Colonic mucosa (tissue), 4 donors: ENCODE results near the gene IAPP. TPM values are rescaled to one million over a fixed set of nuclear protein-coding genes. Genes with fewer than 3 reads are reported as not detected.
"Not testable (repeated sequence)": the region's sequence is repeated elsewhere in the genome, so short reads cannot be mapped to it uniquely, and the experiment has no call there.

Source experiments
- DNase-seq: peaks from one replicate; pipeline ENCODE4 v3.0.0-alpha.2; 2020
- H3K27ac ChIP-seq: fragments of 200-600 bp; one replicate; pipeline ENCODE4 v1.8.0; 2021
- H3K27me3 ChIP-seq: fragments of 200-600 bp; one replicate; pipeline ENCODE4 v1.8.0; 2021
- H3K36me3 ChIP-seq: fragments of 200-600 bp; one replicate; pipeline ENCODE4 v1.8.0; 2021
- H3K4me1 ChIP-seq: fragments of 200-600 bp; one replicate; pipeline ENCODE4 v1.8.0; 2021; ENCODE audit warnings: mild to moderate bottlenecking
- H3K4me3 ChIP-seq: fragments of 200-600 bp; one replicate; pipeline ENCODE4 v1.8.0; 2021
- H3K9ac ChIP-seq, 2 donors: one replicate each; pipeline ENCODE4 v1.7.0; 2013; ENCODE audit warnings: control low read depth in 2 of 2, low read depth in 2 of 2, low read length in 2 of 2
- H3K9me3 ChIP-seq: fragments of 200-600 bp; one replicate; pipeline ENCODE4 v1.8.0; 2021
- intact Hi-C: fragments of 100-400 bp; cut with DNase I; formaldehyde crosslinking; loops from one replicate; pipeline ENCODE4 v1.14.1; 2022
- total RNA-seq, 2 donors: library from RNA; stranded (reverse); fragmentation: NEBNext Ultra II Directional in 1 of 2; extraction: Animal tissue kit (Norgen Biotek cat#: 25700) in 1 of 2; gene quantifications; one replicate each; pipeline ENCODE4 v1.2.1, GENCODE V29; 2021
- TF ChIP-seq, protein P1 (sequence below): fragments of 200-600 bp; IDR thresholded peaks from one replicate; pipeline ENCODE4 v1.8.0; 2022; ENCODE audit warnings: antibody characterized with exemption, mild to moderate bottlenecking
- donor health status: healthy.
- donor health status: DM: no; HTN: no; CAD: no.
- donor health status: DM: no; HTN: no; CAD: no.

IAPP gene
- total RNA-seq, 2 donors from 2014 or later = not detected

DNA sequence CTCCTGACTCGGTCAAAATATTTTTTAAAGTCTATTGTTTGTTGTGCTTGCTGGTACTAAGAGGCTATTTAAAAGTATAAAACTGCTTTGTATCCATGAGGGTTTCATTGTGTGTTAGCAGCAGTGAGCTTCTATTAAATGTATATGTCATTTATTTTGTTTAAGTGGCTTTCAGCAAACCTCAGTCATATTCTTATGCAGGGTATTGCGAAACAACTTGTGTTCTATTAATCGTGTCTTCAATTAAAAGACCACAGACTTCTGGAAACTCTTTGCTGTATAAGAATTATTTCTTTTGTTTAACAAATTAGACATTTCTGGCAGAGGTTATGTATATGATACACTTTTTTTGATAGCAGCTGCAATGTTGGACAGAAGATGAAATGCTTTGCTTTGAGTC lies 6.5 kb downstream of the IAPP start:
- intact Hi-C loops = no loop called here
- Histone ChIP-seq H3K9me3 (no peaks in the 10 kb centered on the region), H3K36me3 (no peaks in the 10 kb centered on the region), H3K4me3 (no peak overlapping the region), H3K27ac (no peak overlapping the region), H3K27me3 (no peaks in the 10 kb centered on the region), H3K9ac (no peak overlapping the region), H3K4me1 (no peaks in the 10 kb centered on the region)
- TF ChIP-seq, protein P1, sequence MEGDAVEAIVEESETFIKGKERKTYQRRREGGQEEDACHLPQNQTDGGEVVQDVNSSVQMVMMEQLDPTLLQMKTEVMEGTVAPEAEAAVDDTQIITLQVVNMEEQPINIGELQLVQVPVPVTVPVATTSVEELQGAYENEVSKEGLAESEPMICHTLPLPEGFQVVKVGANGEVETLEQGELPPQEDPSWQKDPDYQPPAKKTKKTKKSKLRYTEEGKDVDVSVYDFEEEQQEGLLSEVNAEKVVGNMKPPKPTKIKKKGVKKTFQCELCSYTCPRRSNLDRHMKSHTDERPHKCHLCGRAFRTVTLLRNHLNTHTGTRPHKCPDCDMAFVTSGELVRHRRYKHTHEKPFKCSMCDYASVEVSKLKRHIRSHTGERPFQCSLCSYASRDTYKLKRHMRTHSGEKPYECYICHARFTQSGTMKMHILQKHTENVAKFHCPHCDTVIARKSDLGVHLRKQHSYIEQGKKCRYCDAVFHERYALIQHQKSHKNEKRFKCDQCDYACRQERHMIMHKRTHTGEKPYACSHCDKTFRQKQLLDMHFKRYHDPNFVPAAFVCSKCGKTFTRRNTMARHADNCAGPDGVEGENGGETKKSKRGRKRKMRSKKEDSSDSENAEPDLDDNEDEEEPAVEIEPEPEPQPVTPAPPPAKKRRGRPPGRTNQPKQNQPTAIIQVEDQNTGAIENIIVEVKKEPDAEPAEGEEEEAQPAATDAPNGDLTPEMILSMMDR = no peak
- no peak for DNase-seq

DNA sequence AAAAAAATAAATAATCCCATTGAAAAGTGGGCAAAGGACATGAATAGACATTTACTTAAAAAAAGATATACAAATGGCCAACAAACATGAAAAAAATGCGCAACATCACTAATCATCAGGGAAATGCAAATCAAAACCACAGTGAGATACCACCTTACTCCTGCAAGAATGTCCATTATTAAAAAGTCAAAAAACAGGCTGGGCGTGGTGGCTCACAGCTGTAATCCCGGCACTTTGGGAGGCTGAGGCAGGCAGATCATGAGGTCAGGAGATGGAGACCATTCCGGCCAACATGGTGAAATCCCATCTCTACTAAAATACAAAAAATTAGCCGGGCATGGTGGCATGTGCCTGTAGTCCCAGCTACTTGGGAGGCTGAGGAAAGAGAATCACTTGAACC lies 8.6 kb downstream of the IAPP start:
- H3K9ac ChIP-seq, DNase-seq, H3K36me3 ChIP-seq, H3K27ac ChIP-seq, H3K4me1 ChIP-seq, H3K4me3 ChIP-seq, H3K27me3 ChIP-seq, intact Hi-C loops, H3K9me3 ChIP-seq: not testable (repeated sequence)

DNA sequence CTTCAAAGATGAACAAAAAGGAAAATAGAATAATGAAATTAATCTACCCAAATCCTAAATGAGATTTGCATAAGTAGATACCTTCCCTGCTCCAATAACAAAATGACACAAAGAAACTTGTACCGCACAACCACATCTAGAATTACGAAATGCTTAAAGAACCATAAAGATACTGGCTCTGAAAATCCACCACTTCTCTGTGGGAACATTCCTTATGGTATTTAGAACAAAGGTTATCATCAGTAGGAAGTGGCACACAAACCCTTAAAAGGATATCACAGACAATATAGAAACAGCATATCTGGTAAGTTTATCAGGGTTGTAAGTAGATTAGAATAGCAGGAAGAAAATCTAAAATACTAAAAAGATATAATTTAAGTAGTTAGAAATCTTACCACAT lies 11.6 kb downstream of the IAPP start:
- H3K27ac ChIP-seq = no peak overlapping the region
- no peak for DNase-seq
- no peak overlapping the region for H3K9ac ChIP-seq
- TF ChIP-seq, protein P1 = no peak
- H3K9me3 ChIP-seq = no peaks in the 10 kb centered on the region
- H3K4me3 ChIP-seq = no peak overlapping the region
- no peaks in the 10 kb centered on the region for H3K27me3 ChIP-seq
- no peaks in the 10 kb centered on the region for H3K4me1 ChIP-seq
- no peaks in the 10 kb centered on the region for H3K36me3 ChIP-seq
- intact Hi-C loops = no loop called here

DNA sequence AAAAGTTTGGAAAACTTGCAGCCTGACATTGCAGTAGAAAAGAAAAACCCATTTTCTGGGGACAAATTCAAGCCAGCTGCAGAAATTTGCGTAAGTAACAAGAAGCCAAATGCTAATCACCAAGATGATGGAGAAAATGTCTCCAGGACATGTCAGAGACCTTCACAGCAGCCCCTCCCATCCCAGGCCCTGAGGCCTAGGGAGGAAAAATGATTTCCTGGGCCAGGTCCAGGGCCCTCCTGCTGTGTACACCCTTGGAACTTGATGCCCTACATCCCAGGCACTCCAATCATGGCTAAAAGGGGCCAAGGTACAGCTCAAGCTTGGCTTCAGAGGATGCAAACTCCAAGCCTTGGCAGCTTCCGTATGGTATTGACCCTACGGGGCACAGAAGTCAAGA lies 14.5 kb downstream of the IAPP start:
- H3K9me3 ChIP-seq = no peaks in the 10 kb centered on the region
- no peak for DNase-seq
- H3K27ac ChIP-seq = no peak overlapping the region
- no peak overlapping the region for H3K4me3 ChIP-seq
- H3K4me1 ChIP-seq = no peaks in the 10 kb centered on the region
- TF ChIP-seq, protein P1 = no peak
- intact Hi-C loops = no loop called here
- no peaks in the 10 kb centered on the region for H3K36me3 ChIP-seq
- H3K27me3 ChIP-seq = no peaks in the 10 kb centered on the region
- no peak overlapping the region for H3K9ac ChIP-seq

DNA sequence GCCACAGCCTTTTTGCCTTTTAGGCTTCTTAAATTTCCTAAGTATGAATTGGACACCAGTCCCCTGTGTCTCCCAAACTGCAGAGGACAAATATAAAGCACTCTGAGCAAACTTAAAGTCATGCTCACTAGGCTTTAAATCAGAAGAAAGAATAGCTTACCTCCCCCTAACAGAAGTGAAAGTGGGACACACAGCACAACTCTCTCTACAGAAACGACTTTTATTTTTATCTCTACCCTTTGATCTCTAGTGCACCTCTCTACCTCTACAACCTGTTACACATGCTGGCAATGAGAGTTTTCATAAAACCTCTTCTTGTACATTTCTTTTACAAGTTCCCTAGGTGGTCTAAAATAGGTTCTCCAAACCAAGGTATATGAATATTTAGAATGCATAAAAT lies 19.7 kb downstream of the IAPP start:
- TF ChIP-seq, protein P1 = no peak
- Histone ChIP-seq H3K4me1 (no peaks in the 10 kb centered on the region), H3K27me3 (no peaks in the 10 kb centered on the region), H3K36me3 (no peaks in the 10 kb centered on the region), H3K9ac (no peak overlapping the region), H3K4me3 (no peak overlapping the region), H3K27ac (no peak overlapping the region), H3K9me3 (no peaks in the 10 kb centered on the region)
- intact Hi-C loops = no loop called here
- no peak for DNase-seq

DNA sequence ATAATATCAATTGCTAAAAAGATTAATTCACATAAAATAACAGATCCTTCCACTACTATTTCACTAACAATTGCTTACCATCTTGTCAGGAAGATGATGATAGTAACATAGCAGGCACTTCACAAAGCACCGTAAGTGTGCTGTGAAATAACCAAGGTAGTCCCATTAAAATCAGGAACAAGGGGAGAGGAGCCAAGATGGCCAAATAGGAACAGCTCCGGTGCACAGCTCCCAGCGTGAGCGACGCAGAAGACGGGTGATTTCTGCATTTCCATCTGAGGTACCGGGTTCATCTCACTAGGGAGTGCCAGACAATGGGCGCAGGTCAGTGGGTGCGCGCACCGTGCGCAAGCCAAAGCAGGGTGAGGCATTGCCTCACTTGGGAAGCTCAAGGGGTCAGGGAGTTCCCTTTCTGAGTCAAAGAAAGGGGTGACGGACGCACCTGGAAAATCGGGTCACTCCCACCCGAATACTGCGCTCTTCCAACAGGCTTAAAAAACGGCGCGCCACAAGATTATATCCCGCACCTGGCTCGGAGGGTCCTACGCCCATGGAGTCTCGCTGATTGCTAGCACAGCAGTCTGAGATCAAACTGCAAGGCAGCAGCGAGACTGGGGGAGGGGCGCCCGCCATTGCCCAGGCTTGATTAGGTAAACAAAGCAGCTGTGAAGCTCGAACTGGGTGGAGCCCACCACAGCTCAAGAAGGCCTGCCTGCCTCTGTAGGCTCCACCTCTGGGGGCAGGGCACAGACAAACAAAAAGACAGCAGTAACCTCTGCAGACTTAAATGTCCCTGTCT lies 22.3 kb downstream of the IAPP start:
- H3K27me3 ChIP-seq, DNase-seq, H3K9ac ChIP-seq, H3K27ac ChIP-seq, intact Hi-C loops, H3K36me3 ChIP-seq, H3K4me1 ChIP-seq, H3K4me3 ChIP-seq, H3K9me3 ChIP-seq: not testable (repeated sequence)
